Tibial artery (tissue), 4 donors: ENCODE measurements around the gene ANKZF1.

Experiments used
- DNase-seq, 2 donors: peaks; one replicate each; pipeline ENCODE4 v3.0.0-alpha.2; 2019
- H3K27ac ChIP-seq, 2 donors: fragments of 200-600 bp; sonication (generic) in 1 of 2; 1 replicate in 1 of 2; 2 replicates in 1 of 2; pipeline ENCODE4 v1.5.1; 2018 to 2019; ENCODE audit warnings: mild to moderate bottlenecking in 1 of 2
- H3K27me3 ChIP-seq, 2 donors: fragments of 200-600 bp; sonication (generic) in 1 of 2; one replicate each; pipeline versions ENCODE4 v1.5.1 to v1.6.0; 2016 to 2019
- H3K36me3 ChIP-seq, 3 donors: fragments of 200-600 bp; sonication (generic) in 2 of 3; one replicate each; pipeline ENCODE4 v1.5.1; 2016 to 2019; ENCODE audit warnings: mild to moderate bottlenecking in 2 of 3
- H3K4me1 ChIP-seq, 4 donors: fragments of 200-600 bp; sonication (generic) in 2 of 4; 1 replicate in 3 of 4; 2 replicates in 1 of 4; pipeline ENCODE4 v1.5.1; 2016 to 2019
- H3K4me3 ChIP-seq, 2 donors: fragments of 200-600 bp; sonication (generic) in 1 of 2; 1 replicate in 1 of 2; 2 replicates in 1 of 2; pipeline ENCODE4 v1.5.1; 2018 to 2019; ENCODE audit warnings: mild to moderate bottlenecking in 2 of 2
- H3K9me3 ChIP-seq, 3 donors: fragments of 200-600 bp; sonication (generic) in 1 of 3; one replicate each; pipeline ENCODE4 v1.5.1; 2016 to 2019
- CTCF ChIP-seq, 2 experiments: fragments of 200-600 bp in 1 of 2; fragments of 450-650 bp in 1 of 2; IDR thresholded peaks; one replicate each; pipeline ENCODE4 v1.5.1; 2017 to 2019; ENCODE audit warnings: antibody characterized with exemption in 2 of 2, mild to moderate bottlenecking in 1 of 2, moderate library complexity in 1 of 2
- intact Hi-C: fragments of 100-400 bp; cut with DNase I; formaldehyde crosslinking; loops from one replicate; pipeline ENCODE4 v1.15.0; 2023; ENCODE audit warnings: low total_unique reads

ANKZF1 gene

GRCh38 chr2:219206328-219207133 lies 23.1 kb upstream of the ANKZF1 start, which contains the start of gene ZFAND2B:
Gene ZFAND2B (plus strand): TSS chr2:219206782. CDS start chr2:219206988, 206 bp downstream.
- peaks cover 17 to 36% (median 28%) of the 10 kb centered on the region in 3 donors for H3K36me3 ChIP-seq
- intact Hi-C loops, result loop anchor here (1.0 kb wide), 1 partner anchor 12 kb away; the partner anchor contains the start of gene ABCB6
- peak within 1 kb of the TSS; percentile 91 to 93 for H3K27ac ChIP-seq
- H3K9me3 ChIP-seq, result no peaks in the 10 kb centered on the region
- TF ChIP-seq CTCF (IDR thresholded peaks at IDR 0.05), result peak; percentile 15 to 50
- peak; percentile 95 to 97 for DNase-seq
- H3K4me3 ChIP-seq, result peak within 1 kb of the TSS; percentile 74 to 88
- H3K27me3 ChIP-seq, result no peaks in the 10 kb centered on the region
- H3K4me1 ChIP-seq, result peaks cover 0 to 20% (median 15%) of the 10 kb centered on the region in 4 donors

DNA sequence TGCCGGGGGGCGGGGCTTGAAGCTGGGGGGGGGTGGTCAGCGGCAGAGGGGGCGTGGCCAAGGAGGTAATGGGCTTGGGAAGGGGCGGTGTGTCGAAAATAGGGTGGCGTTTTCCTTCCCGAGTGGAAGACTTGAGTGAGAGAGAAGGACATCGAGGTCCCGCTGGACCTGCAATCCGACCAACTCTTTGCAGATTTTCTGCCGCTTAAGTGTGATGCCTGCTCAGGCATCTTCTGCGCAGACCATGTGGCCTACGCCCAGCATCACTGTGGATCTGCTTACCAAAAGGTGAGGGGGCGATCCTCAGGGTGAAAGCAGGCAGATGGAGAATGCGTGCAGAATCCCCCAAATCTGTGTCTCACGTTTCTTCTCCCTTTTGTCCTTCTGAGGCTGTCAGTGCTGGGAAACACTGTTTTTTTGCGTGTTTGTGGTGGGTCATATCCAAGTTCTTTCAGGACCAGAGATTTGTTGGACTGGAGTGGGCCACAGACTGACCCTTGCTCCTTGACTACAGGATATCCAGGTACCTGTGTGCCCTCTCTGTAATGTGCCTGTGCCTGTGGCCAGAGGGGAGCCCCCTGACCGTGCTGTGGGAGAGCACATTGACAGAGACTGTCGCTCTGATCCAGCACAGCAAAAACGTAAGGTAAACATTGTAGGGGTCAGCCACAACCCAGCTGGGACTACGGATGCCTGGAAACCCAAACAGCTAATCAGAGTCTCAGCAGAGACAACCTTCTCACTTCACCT lies 22.3 kb upstream of the ANKZF1 start:
- DNase-seq, result no peak
- Histone ChIP-seq H3K9me3 (no peaks in the 10 kb centered on the region), H3K27ac (peak overlapping the region; percentile 91 to 93), H3K4me1 (peaks cover 0 to 20% (median 15%) of the 10 kb centered on the region in 4 donors), H3K4me3 (peak overlapping the region; percentile 74 to 88), H3K36me3 (peaks cover 22 to 44% (median 29%) of the 10 kb centered on the region in 3 donors), H3K27me3 (no peaks in the 10 kb centered on the region)
- TF ChIP-seq CTCF (IDR thresholded peaks at IDR 0.05), result no peak
- intact Hi-C loops, result no loop called here

- peaks cover 28 to 52% (median 37%) of the 10 kb centered on the region in 3 donors for H3K36me3 ChIP-seq
- intact Hi-C loops, result no loop called here
- TF ChIP-seq CTCF (IDR thresholded peaks at IDR 0.05), result no peak
Measured at GRCh38 chr2:219207884-219208740, 21.5 kb upstream of the ANKZF1 start.

DNA sequence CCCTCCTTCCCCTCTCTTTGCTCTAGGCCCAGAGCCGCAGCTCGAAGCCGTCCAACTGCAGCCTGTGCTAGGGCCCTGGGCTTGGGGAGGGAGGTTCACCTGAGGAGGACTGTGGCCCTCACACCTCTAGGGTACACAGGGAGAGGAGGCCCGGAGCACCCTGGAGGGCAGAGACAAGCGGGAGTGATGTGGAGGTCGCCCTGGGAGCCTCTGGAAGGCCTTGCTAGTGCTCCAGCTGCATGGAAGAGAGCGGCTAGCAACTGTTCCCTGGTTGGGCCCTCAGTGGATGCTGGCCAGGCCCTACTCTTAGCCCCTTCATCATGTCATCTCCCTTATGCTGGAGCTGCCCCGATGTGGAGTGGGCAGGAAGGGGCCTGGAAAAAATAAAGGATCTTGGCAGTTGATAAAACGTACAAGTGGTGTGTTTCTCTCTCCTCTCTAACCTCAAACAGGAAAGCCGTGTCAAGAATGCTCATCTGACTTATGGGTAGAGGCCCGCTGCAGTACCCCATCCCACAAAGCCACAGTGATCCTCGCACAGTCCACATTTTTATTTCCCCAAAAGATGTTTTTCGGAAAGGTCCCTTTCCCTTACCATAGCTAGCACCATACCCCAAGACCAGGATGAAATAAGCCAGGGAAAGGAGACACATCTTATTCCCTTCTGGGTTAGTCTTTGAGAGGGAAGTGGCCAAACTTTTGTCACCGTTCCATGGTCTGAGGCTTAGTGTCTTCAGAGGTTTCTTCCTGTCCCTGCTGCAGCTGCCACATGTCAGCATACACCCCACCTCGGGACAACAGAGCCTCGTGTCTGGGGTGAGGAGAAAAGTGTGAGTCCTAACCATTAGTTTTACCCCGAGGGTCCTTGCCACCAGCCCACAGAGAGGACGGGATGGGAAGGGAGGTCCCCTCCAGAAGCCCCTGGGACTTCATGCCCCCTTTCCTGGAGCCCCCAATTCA lies 20.1 kb upstream of the ANKZF1 start:
- no peak for DNase-seq
- no peaks in the 10 kb centered on the region for H3K27me3 ChIP-seq
- H3K4me1 ChIP-seq, result peaks cover 0 to 20% (median 15%) of the 10 kb centered on the region in 4 donors
- no peaks in the 10 kb centered on the region for H3K9me3 ChIP-seq
- no peak overlapping the region for H3K4me3 ChIP-seq
- peaks cover 42 to 66% (median 51%) of the 10 kb centered on the region in 3 donors for H3K36me3 ChIP-seq
- H3K27ac ChIP-seq, result no peak overlapping the region
- no peak for TF ChIP-seq CTCF (IDR thresholded peaks at IDR 0.05)
- intact Hi-C loops, result no loop called here

More at GRCh38 chr2:219207884-219208740, 21.5 kb upstream of the ANKZF1 start:
- Histone ChIP-seq H3K27ac (peak overlapping the region; percentile 91 to 93), H3K9me3 (no peaks in the 10 kb centered on the region), H3K27me3 (no peaks in the 10 kb centered on the region), H3K4me3 (peak overlapping the region; percentile 74 to 88), H3K4me1 (peaks cover 0 to 20% (median 15%) of the 10 kb centered on the region in 4 donors)
- no peak for DNase-seq
